Caco-2 (cell line): ENCODE data around the gene KCNE4. TPM values are rescaled to one million over a fixed set of nuclear protein-coding genes. Genes with fewer than 3 reads are reported as not detected.

Source experiments
- BruUV-seq: library from RNA; stranded (reverse); fragments of 400-500 nt; replicated peaks from 2 replicates; lab custom pipeline; 2021; lab: Mats Ljungman, UMichigan
- CTCF ChIA-PET: fragments of 300-600 bp; sonication (Branson Sonifier 250); formaldehyde crosslinking; loops from one replicate; lab custom pipeline; 2022; ENCODE audit warnings: antibody characterized with exemption; lab: Charles Lee
- POLR2A ChIA-PET: fragments of 300-600 bp; sonication (Branson Sonifier 250); formaldehyde crosslinking; loops from one replicate; lab custom pipeline; 2022; ENCODE audit warnings: antibody characterized with exemption; lab: Charles Lee
- DNase-seq, 2 experiments: peaks; one replicate each; pipeline versions ENCODE4 v3.0.0 to v3.0.0-alpha.2; 2020 to 2022
- H3K27me3 ChIP-seq: replicated peaks from 2 replicates; pipeline ENCODE4 v1.6.0; 2011; ENCODE audit warnings: low read length; ENCODE audit not compliant: control insufficient read depth, insufficient read depth
- H3K36me3 ChIP-seq: 2 replicates; pipeline ENCODE4 v1.5.1; 2011; ENCODE audit warnings: low read length; ENCODE audit not compliant: control insufficient read depth, insufficient read depth
- H3K4me1 ChIP-seq: fragments of 250-450 bp; sonication (Bioruptor Pico); 2 replicates; pipeline ENCODE4 v1.5.1; 2020; ENCODE audit warnings: mild to moderate bottlenecking
- H3K4me3 ChIP-seq: 2 replicates; pipeline ENCODE4 v1.5.1; 2011; ENCODE audit warnings: low read depth, mild to moderate bottlenecking, control low read depth, low read length
- H3K9me3 ChIP-seq: fragments of 250-450 bp; sonication (Bioruptor Pico); 2 replicates; pipeline ENCODE4 v1.5.1; 2020; ENCODE audit warnings: mild to moderate bottlenecking, moderate library complexity
- H3K27ac Mint-ChIP-seq: one replicate; pipeline ENCODE4 v1.8.0; 2022; ENCODE audit warnings: mixed read lengths; ENCODE audit not compliant: unreplicated experiment
- H3K27me3 Mint-ChIP-seq: one replicate; pipeline ENCODE4 v1.8.0; 2022; ENCODE audit warnings: mixed read lengths; ENCODE audit not compliant: insufficient read depth, unreplicated experiment
- H3K36me3 Mint-ChIP-seq: one replicate; pipeline ENCODE4 v1.8.0; 2022; ENCODE audit warnings: mild to moderate bottlenecking, mixed read lengths; ENCODE audit not compliant: insufficient read depth, unreplicated experiment
- H3K4me1 Mint-ChIP-seq: one replicate; pipeline ENCODE4 v1.8.0; 2022; ENCODE audit warnings: low read depth, mixed read lengths; ENCODE audit not compliant: unreplicated experiment
- H3K4me3 Mint-ChIP-seq: one replicate; pipeline ENCODE4 v1.8.0; 2022; ENCODE audit warnings: mild to moderate bottlenecking, moderate library complexity, mixed read lengths; ENCODE audit not compliant: unreplicated experiment
- H3K9me3 Mint-ChIP-seq: one replicate; pipeline ENCODE4 v1.8.0; 2022; ENCODE audit warnings: mixed read lengths; ENCODE audit not compliant: unreplicated experiment
- intact Hi-C: fragments of 100-400 bp; cut with micrococcal nuclease; formaldehyde crosslinking; loops from one replicate; pipeline ENCODE4 v1.10.0; 2022; ENCODE audit not compliant: unreplicated experiment
- total RNA-seq: library from RNA; stranded (reverse); gene quantifications from 2 replicates; pipeline ENCODE4 v1.2.3, GENCODE V29; 2022
- TF ChIP-seq, protein P1 (sequence below), 2 experiments: fragments of 200-600 bp in 1 of 2; IDR thresholded peaks; 1 replicate in 1 of 2; 2 replicates in 1 of 2; pipeline versions ENCODE4 v1.5.1 to v1.8.0; 2011 to 2022; ENCODE audit warnings: antibody characterized with exemption in 1 of 2, control low read depth in 1 of 2, inconsistent platforms in 1 of 2, low read depth in 1 of 2, low read length in 1 of 2, mild to moderate bottlenecking in 1 of 2, moderate library complexity in 1 of 2; ENCODE audit not compliant: insufficient read depth in 1 of 2, severe bottlenecking in 1 of 2, unreplicated experiment in 1 of 2

Gene KCNE4
- total RNA-seq, 1 experiment from 2014 or later: not detected

DNA sequence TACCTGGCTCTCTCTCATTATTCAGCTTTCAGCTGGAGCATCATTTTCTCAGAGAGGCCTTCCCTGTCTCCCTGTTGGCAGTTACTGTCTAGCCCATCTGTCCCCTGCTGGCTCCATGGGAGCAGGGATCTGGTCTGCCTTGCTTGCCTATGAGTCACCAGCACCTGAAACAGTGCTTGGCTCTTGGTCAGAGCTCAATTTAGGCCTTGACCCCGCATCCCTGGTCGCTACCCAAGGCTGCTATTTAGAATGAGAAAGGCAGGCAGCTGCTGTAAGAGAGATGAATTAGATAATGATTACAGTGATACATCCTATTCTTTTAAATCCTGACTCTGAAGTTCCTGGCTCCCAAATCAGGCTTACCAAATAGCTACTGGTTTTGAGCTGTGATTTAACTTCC, 32.9 kb downstream of the KCNE4 start:
- intact Hi-C loops: loop anchor here (1.0 kb wide), 1 partner anchor 7 kb away; no protein-coding TSS in a partner anchor
- no TSS peak for BruUV-seq
- Mint-ChIP-seq H3K27me3 (peaks cover 2% of the 10 kb centered on the region), H3K9me3 (no peaks in the 10 kb centered on the region), H3K36me3 (no peaks in the 10 kb centered on the region), H3K4me1 (no peaks in the 10 kb centered on the region), H3K27ac (no peak overlapping the region), H3K4me3 (no peak overlapping the region)
- DNase-seq: no peak
- Histone ChIP-seq H3K9me3 (no peaks in the 10 kb centered on the region), H3K4me3 (no peak overlapping the region), H3K4me1 (no peaks in the 10 kb centered on the region), H3K36me3 (no peaks in the 10 kb centered on the region), H3K27me3 (no peaks in the 10 kb centered on the region)
- TF ChIP-seq, protein P1, sequence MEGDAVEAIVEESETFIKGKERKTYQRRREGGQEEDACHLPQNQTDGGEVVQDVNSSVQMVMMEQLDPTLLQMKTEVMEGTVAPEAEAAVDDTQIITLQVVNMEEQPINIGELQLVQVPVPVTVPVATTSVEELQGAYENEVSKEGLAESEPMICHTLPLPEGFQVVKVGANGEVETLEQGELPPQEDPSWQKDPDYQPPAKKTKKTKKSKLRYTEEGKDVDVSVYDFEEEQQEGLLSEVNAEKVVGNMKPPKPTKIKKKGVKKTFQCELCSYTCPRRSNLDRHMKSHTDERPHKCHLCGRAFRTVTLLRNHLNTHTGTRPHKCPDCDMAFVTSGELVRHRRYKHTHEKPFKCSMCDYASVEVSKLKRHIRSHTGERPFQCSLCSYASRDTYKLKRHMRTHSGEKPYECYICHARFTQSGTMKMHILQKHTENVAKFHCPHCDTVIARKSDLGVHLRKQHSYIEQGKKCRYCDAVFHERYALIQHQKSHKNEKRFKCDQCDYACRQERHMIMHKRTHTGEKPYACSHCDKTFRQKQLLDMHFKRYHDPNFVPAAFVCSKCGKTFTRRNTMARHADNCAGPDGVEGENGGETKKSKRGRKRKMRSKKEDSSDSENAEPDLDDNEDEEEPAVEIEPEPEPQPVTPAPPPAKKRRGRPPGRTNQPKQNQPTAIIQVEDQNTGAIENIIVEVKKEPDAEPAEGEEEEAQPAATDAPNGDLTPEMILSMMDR (IDR thresholded peaks at IDR 0.05; ENCODE audit: insufficient read depth in 1 of 2, low read depth in 1 of 2, low read length in 1 of 2, severe bottlenecking in 1 of 2, unreplicated experiment in 1 of 2): no peak
- CTCF ChIA-PET: no interaction called here
- POLR2A ChIA-PET: no interaction called here

DNA sequence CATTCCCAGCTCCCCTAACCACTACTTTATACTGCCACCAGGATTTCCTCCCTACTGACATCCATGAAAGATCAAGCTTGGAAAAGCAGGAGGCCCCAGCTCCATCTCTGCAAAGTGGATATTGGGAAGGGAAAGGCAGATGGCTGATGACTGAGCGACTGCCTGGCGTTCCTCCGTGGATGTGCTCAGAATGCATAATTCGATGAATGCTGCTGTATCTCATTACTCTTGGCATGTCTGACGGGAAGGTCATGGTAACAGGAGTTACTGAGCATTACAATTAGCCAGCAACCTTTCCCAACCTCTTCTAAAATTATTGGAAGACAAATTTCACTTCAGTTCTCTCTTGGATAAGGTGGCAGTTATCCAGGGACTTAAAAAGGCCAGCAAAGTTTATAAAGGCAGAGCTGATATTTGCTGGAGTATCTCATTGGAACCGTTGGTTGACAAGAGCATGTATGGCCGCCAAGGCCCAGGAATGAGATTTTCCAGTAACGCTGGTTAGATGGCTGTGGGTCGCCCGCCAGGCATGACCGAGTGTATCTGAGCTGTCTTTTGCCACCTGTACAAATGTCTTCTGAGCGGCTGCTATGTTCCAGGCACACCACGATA, 34.5 kb downstream of the KCNE4 start:
- TF ChIP-seq, protein P1 (IDR thresholded peaks at IDR 0.05; ENCODE audit: insufficient read depth in 1 of 2, low read depth in 1 of 2, low read length in 1 of 2, severe bottlenecking in 1 of 2, unreplicated experiment in 1 of 2): no peak
- Histone ChIP-seq H3K27me3 (no peaks in the 10 kb centered on the region), H3K4me1 (no peaks in the 10 kb centered on the region), H3K36me3 (no peaks in the 10 kb centered on the region), H3K4me3 (no peak overlapping the region), H3K9me3 (no peaks in the 10 kb centered on the region)
- DNase-seq: no peak
- no peaks in the 10 kb centered on the region for H3K9me3 Mint-ChIP-seq
- no peak overlapping the region for H3K4me3 Mint-ChIP-seq
- no peaks in the 10 kb centered on the region for H3K4me1 Mint-ChIP-seq
- intact Hi-C loops: no loop called here
- POLR2A ChIA-PET: no interaction called here
- peaks cover 2% of the 10 kb centered on the region for H3K27me3 Mint-ChIP-seq
- CTCF ChIA-PET: no interaction called here
- H3K27ac Mint-ChIP-seq: no peak overlapping the region
- BruUV-seq: no TSS peak
- H3K36me3 Mint-ChIP-seq: no peaks in the 10 kb centered on the region

DNA sequence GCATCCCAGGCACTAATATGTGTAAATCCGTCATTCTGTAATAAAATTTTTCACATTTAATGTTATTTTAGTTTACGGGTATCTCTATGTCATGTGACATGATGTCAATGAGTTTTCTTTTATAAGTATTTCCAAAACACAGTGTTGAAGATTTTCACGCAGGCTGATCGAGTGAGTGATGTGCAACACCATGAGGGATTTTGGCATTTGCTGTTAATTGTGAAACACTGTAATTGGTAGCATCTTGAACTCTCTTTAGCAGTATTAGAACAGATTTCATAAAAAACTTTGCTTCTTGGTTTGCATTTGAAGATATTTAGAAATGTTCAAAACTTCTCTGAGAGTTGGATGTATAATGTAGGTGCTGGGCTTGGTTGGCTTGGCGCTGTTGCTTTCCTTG, 35.5 kb downstream of the KCNE4 start:
- no peaks in the 10 kb centered on the region for H3K4me1 Mint-ChIP-seq
- TF ChIP-seq, protein P1 (IDR thresholded peaks at IDR 0.05; ENCODE audit: insufficient read depth in 1 of 2, low read depth in 1 of 2, low read length in 1 of 2, severe bottlenecking in 1 of 2, unreplicated experiment in 1 of 2): no peak
- BruUV-seq: no TSS peak

More for the DNA sequence above, 35.5 kb downstream of the KCNE4 start:
- Histone ChIP-seq H3K36me3 (no peaks in the 10 kb centered on the region), H3K27me3 (no peaks in the 10 kb centered on the region), H3K4me3 (no peak overlapping the region), H3K4me1 (no peaks in the 10 kb centered on the region), H3K9me3 (no peaks in the 10 kb centered on the region)
- H3K27ac Mint-ChIP-seq: no peak overlapping the region
- CTCF ChIA-PET: no interaction called here
- intact Hi-C loops: no loop called here
- H3K36me3 Mint-ChIP-seq: no peaks in the 10 kb centered on the region
- no peaks in the 10 kb centered on the region for H3K9me3 Mint-ChIP-seq
- DNase-seq: no peak
- H3K4me3 Mint-ChIP-seq: no peak overlapping the region
- POLR2A ChIA-PET: no interaction called here
- H3K27me3 Mint-ChIP-seq: peaks cover 2% of the 10 kb centered on the region
